Erythroblast (primary cell): ENCODE measurements around the gene ANKRD66.

Experiments used
- GATA1 ChIP-seq: IDR thresholded peaks from 2 replicates; pipeline ENCODE4 v1.6.1; 2011; ENCODE audit warnings: low read depth, mild to moderate bottlenecking, control low read depth, low read length, moderate library complexity
- POLR2A ChIP-seq: IDR thresholded peaks from 2 replicates; pipeline ENCODE4 v1.6.1; 2011; ENCODE audit warnings: mild to moderate bottlenecking, low read length

DNA sequence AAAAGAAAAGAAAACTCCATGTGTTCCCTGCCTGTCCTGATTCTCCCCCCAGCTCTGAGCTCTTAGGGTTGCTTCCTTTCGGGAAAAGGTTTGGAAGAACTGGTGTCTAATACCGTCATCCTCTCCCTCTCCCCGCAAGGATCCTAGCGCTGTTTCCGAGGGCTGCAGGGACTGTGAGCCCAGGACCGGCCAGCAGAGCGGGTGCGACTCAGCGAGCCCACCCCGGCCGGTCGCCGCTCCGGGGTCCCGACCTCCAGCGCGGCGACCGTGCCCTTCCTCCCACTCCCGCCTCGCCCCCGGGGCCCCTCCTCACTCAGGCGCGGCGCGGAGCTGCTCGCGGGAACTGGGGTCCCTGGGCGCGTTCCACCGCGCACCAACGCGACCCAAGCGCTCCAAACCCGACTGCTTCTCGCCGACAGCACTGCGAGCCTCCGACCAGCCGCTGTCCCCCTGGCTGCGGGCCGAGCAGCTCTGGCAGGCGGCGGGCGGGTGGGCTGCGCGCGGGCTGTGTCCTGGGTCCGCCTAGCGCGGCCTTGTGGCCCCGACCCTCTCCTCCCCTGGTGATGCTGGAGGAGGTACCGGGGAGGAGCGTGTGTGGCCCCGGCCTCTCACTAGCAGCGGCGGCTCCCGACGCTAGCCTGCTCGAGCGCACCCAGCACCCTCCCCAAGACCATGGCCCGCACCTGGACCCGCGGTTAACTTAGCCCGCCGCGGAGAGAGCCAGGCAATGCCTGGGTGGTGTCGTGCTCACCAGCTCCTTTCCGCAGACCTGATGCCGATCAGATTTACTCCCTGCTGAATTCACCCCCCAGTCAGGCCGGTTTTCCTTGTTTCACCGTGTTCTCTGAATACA lies 11.6 kb upstream of the ANKRD66 start, which contains the start of gene PLA2G7:
- TF ChIP-seq POLR2A (no peak), GATA1 (no peak)
